NOMO-1 treated with dmso at 0.1 percent for 144 hours (cell line): ENCODE results near the gene B4GALT6.
"Not testable (repeated sequence)": the region's sequence is repeated elsewhere in the genome, so short reads cannot be mapped to it uniquely, and the experiment has no call there.

Experiments
- DNase-seq: peaks from one replicate; lab custom pipeline; 2025; ENCODE audit not compliant: unreplicated experiment; lab: John Stamatoyannopoulos, UW

The B4GALT6 gene, protein sequence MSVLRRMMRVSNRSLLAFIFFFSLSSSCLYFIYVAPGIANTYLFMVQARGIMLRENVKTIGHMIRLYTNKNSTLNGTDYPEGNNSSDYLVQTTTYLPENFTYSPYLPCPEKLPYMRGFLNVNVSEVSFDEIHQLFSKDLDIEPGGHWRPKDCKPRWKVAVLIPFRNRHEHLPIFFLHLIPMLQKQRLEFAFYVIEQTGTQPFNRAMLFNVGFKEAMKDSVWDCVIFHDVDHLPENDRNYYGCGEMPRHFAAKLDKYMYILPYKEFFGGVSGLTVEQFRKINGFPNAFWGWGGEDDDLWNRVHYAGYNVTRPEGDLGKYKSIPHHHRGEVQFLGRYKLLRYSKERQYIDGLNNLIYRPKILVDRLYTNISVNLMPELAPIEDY

DNA sequence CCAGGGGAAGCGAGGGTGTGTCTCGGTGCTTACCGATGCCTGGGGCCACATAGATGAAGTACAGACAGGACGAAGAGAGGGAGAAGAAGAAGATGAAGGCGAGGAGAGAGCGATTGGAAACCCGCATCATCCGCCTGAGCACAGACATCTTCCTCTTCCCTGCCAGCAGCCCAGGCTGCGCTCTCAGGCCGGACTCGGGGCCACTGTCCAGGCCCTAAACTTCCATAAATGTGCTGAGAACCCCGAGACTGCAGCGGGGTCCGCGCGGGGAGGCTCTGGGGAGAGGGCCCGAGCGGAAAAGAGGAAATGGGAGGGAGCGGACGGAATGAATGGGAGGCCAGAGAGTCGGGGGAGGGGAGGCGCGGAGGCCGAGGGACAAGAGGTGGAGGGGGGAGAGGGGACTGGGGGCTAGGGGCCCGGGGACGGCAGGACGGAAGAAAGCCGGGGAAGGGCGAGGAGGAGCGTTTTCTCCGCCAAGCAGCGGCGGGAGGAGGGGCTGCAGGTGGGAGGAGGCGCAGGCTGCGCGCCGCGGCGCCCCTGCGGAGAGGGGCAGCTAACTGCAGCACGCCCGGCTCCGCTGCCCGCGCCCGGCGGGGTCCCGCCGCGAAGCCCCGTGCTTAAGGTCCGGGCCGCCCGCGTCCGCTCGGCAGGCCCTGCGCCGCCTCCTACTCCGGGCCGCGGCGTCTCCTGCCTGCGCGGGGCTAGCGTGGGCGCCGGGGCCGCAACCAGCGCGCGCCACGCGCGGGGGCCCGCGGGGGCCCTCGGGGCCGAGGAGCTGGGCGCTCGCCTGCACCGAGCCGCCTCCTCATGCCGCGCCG, at the start of gene B4GALT6:
Gene B4GALT6, minus strand, starts transcription at position 303 of the 818 bp plus-strand sequence. Its CDS starts 155 bp downstream, at position 148.
- peak; percentile 6 for DNase-seq

DNA sequence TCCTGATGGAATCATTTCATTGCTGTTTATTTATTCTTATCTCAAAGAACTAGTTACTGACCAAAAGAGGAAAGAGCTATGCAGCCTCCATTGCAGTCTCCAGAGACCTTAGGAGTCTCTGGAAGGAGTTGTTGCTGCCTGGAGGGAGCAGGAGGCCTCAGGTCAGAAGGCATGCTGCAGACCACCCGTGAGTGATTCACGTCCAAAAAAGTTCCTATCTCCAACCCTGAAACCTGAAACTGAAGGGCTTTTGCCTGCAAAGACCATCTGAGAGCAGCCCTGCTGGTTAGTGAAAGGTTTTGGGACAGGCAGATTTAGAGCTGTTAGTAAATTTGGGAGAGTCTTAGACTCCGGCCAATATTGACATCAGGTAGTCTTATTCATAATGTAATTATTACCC, 47.2 kb upstream of the B4GALT6 start:
- DNase-seq = no peak

DNA sequence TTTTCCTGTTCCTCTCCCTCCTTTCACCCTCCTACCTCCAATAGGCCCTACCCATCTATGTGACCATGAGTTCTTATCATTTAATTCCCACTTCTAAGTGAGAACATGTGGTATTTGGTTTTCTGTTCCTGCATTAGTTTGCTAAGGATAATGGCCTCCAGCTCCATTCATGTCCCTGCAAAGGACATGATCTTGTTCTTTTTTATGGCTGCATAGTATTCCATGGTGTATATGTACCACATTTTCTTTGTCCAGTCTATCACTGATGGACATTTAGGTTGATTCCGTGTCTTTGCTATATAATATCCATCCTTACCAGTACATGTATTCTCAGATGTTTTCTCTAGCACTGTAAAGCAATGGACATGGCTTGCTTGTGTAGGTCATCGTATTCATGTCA, 44.8 kb upstream of the B4GALT6 start:
- not testable (repeated sequence) for DNase-seq

DNA sequence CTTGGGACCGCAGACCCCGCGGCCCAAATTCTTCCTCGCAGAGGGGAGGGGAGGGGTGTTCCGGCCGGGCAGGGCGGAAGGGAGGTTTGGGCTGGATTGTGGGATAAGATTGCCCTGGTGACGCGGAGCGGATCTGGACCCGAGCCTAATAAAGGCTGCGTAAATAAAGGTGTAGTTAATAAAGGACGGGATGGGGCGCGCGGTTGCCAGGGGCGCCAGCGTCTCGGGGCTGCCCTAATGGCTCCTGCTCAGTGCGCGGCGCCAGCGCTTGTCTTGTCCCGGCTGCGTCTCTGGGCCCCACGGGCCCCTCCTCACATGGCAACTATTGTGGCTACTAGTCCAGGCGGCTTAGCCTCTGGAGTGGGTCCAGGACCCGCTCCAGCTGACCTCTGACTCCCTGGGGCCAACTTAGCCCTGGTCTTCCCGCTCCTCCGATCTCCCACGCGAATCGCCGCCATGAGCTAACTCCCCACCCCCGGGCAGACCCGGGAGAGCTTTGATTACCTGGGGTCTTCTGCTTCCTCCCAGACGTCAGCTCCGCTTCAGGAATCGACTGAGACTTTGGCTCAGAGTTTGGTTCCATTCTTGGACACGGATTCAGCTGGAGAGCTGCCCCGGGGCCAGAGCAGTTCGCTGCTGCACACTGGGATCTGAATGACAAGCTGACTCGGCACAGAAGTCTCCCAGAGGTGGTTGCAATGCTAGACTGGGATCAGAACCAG, 39.8 kb upstream of the B4GALT6 start:
- DNase-seq = no peak

DNA sequence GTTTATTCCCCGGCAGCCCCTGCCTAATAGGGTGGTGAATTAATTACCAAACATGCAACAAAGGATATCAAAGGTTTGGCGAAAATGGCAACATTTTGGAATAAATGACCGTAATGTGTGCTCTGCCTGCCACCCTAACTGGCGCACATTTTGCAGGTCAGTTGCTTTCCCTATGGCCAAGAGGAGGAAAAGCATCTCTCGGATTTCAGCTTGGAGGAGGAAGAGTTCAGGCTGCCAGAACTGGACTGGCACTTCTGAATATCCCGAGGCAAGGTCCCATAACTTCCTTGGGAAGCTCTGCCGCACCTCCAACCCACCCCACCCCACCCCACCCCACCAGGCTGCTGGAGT, 39.2 kb upstream of the B4GALT6 start:
- no peak for DNase-seq

DNA sequence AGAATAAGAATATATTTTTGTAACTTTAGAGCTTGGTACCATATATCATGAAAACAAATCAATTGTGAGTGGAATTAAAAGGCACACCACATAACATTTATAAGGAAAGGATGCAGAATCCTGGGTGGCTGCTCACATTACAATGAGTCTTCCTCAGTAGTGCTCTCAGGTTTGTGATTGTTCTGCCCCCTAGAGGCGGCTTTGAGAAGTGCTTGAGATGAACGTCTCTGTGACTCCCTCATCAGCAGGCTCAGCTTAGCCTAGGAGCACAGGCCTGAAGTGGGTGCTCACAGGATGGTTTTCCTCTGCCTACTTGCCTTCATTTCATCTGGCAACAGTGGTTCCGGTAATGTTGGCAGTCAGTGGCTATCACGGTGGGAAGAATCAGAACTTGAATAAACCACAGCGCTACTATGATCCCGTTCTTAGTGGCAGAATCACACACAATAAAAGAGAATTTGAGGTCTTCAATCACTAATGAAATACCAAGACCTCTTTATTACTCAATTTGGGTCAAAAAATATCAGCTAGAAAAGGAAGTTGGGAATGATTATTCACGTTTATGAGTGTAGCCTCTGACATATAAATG, 38.1 kb upstream of the B4GALT6 start:
- peak; percentile 23 for DNase-seq

DNA sequence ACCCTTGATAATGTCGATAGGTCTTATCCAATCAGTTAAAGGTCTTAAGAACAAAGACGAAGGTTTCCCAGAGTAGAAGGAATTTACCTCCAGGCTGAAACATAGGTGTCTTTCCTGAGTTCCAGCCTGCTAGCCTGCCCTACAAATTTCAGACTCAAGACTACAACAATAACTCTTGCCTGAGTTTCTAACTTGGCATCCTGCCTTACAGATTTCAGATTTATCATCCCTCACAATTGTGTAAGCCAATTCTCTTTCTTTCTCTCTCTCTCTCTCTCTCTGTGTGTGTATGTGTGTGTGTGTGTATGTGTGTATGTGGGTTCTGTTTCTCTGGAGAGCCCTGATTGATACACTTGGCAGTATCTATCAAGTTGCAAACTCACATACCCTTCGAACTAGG, 37.2 kb upstream of the B4GALT6 start:
- no peak for DNase-seq

DNA sequence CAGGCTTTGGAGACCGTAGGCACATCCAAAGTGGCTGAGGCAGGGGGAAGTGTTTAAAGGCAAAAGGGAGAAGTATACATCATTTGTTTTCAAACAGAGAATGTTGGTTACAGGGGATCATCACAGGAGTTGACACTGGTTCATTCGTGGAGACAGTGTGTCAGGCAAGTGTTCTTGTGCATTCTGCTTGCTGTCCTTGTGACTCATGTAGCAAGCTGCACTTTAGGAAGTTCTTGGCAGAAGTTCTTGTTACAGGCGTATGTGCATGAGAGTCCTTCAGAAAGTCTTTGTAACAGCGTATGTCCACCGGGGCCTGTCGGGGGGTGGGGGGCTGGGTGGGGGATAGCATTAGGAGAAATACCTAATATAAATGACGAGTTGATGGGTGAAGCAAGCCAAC, 36.5 kb upstream of the B4GALT6 start:
- no peak for DNase-seq

DNA sequence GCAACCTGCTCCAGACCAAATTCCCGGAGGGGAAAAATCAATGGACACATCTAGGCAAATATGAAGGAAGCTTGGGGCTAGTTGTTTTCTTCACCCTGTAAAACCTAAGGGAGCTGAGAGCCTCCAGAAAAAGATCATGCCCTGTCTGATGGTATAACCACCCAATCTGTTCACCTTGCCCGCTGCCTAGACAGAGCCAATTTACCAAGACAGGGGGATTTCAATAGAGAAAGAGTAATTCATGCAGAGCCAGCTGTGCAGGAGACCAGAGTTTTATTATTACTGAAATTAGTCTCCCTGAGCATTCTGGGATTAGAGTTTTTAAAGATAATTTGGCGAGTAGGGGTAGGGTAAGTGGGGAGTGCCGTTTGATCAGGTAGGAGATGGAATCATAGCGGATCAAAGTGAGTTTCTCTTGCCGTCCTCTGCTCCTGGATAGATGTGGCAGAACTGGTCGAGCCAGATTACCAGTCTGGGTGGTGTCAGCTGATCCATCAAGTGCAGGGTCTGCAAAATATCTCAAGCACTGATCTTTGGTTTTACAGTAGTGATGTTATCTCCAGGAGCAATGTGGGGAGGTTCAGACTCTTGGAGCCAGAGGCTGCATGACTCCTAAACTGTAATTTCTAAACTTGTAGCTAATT, 35.1 kb upstream of the B4GALT6 start:
- DNase-seq = no peak

DNA sequence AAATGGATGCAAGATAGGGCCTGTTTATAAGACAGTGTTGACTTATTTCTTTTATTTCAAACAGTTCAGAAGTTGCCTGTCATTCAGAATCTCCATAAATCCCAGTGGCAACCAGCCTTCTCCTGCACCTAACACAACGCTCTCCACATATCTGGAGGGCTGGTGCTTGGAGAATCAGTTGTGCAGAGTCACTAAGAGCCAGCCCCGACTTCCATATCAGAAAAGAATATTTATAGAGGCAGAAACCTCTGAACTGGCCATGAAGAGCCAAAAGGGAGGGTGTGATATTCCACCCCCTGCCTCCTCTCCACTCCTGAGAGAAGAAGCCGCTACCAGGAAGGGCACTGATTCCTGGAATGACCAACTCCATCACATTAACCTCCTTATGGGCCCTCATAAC, 34.0 kb upstream of the B4GALT6 start:
- no peak for DNase-seq

DNA sequence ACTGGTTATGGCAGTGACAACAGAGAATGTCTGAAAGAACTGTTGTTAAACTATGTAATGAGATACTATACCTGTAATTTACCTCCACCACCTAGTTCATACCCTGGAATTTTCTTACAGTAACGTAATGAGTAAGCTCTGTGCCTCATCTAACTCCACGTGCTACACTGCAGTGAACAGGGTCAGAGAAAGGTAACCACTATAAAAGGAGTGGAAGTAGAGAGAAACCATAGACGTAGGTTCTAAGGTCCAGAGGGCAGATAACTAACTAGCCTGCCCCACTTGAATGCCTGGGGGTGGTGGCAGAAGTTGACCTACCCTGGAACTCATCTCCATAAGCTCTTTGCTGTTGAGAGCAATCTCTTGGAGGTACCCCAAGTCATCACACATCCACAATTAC, 32.0 kb upstream of the B4GALT6 start:
- DNase-seq = no peak

DNA sequence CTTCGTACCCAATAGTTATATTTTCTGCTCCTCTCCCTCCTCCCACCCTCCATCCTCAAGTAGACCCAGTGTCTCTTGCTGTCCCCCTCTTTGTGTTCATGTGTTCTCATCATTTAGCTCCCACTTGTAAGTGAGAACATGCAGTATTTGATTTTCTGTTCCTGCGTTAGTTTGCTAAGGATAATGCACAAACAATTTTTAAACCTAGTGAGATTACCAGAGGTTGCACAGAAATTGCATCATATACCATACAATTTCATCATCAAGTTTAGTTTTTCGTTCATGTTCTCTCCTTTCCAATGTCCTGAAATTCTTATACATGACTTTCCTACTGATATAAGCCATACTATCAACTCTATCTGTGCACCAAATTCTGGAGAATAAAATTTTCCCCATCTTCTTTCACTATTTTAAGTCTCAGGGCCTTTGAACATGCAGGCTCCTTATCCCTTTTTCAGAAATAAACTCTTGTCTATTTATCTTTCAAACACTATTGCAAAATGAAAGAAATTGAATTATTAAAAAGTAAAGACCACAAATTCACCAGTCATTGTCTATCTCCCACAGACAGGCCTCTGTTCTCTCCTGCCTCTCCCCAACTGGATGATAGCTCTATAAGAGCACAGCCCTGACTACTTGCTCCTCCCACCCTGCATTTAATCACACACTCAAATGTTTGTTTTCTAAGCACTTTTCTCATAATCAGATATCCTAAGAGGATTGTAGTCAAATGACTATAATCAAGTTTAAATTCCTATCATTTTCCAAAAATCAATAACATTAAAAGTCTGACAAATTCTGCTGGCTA, 27.2 kb upstream of the B4GALT6 start:
- no peak for DNase-seq

DNA sequence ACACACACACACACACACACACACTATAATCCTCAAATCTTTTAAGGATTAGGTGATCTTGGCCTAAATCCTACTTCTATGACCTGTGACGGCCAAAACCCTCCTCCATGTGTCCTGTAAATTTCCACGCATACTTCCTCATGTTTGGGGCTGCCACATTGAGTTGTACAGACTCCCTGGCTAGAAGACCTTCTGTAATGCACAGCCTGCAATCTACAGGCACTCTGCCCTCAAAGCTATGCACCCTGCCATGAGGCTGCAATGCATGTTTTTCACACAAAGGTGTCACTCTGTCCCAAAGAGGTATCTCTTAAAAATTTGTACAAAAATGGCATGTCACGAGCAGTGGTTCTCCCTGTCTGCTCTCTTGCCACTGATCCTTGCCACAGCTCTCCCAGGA, 26.4 kb upstream of the B4GALT6 start:
- no peak for DNase-seq

DNA sequence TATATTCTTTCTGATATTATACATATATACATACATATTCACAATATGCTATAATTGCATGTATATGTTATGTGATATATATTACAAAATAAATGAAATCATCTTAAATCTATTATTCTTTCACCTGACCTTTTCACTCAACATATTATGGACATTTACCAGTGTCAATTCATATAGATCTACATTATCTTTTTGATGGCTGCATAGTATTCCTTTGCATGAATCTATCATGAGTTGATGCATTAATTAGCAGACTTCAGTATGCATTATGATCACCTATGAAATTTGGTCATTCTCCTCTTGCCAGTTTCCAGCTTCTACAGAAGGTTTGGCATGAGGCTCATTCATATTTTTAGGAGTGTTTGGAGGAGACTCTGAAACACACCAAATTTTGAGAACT, 23.4 kb upstream of the B4GALT6 start:
- no peak for DNase-seq

DNA sequence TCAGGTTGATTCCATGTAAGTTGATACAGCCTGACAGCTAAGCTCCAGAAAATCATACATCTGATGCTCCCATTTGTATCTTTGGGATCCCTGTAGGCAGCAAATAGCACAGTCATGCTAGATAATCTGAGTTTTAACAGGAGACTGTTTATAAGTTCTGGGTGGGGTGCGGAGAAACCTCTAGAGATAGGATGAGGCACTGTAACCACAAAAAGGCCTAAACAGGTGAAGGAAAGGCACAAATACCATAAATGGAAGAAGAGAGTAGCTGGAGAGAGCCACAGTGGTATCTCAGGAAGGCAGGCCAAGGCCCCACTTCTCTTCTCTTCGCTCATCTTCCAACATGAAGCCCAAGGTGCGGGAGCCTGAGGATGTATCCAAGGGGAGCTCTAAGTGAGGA, 18.1 kb upstream of the B4GALT6 start:
- no peak for DNase-seq

DNA sequence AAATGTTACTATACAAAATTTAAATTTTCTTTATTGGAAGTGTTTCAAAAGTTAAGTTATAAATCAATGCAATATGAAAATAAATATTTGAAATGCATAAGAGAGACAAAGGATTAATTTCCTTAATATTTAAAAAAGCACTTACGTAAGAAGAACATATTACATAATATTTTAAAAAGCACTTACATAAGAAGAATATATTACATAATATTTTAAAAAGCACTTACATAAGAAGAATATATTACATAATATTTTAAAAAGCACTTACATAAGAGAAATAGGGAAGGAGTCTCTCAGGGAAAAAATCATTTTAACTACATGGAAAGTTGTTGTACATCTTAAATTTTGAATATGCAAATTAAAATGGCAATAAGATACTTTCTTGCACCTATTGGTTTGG, 17.4 kb upstream of the B4GALT6 start:
- DNase-seq = no peak

DNA sequence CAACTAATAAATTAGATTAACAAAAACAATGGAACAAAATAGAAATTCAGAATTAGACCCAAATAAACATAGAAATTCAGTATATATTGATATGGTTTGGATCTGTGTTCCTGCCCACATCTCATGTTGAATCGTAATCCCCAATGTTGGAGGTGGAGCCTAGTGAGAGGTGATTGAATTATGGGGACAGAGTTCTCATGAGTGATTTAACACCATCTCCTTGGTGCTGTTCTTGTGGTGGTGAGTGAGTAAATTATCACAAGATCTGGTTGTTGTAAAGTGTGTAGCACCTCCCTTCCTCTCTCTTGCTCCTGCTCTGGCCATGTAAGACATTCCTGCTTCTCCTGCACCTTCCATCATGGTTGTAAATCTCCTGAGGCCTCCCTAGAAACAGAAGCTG, 16.6 kb upstream of the B4GALT6 start:
- DNase-seq = no peak

DNA sequence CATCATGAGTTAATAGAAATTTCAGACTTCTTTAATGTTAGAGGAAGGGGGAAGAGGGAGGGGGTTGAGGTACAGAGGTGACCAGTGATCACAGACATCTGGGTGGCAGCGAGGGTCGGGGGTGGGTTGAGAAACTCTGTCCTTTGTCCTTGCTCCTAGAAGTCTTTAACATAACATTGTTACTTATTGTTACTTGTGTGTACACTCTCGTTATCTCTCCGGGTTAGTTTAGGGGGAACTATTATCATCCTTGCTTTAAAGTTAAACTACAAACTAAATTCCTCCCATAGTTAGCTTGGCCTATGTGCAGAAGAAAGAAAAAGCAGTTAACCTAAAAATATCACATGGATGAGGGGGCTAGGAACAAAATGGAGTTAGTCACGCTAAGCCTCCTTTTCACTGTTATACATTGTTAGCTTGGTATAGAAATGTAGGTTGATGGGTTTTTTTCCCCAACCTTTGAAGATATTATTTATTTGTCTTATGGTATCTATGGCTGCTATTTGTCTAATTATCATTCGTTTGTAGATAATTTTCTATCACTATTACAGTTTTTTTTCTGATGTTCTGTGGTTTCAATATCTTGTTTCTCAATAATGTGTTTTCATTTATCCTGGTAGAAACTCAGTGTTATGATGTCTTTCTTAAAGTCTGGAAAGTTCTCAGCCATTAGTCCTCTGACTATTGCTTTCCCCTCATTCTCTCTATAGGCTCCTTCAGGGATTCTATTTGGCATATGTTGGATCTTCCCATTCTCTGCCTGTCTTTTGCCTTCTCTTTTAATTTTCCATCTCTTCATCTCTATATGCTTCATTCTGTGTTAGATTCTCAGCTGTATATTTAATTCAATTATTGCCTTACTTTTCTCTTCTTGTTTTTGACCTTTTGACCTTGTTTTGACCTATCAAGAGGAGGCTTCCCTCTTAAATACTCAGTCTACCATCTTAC, 13.2 kb upstream of the B4GALT6 start:
- no peak for DNase-seq

DNA sequence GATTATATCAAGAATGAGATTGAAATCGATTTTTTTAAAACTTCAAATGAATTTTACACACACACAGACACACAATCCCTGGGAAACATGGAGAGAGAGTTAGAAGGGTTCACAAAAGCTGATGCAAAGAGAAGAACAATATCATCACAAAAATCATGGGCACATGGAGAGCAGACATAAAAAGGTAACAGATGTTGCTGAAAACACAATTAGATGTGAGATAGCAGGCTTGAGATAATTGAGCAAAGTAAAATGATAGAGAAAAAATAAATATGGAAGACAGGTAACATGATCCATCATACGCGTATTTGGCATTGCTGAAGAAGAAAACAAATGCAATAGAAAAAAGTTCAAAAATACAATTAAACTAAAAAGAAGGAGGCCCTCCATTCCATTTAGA, 11.6 kb upstream of the B4GALT6 start:
- DNase-seq = no peak
